Adrenal gland (tissue), 5 donors: Measurements from ENCODE around the gene KCNMB4.

ENCODE experiments used
- CTCF ChIP-seq, 6 experiments: fragments of 450-650 bp in 4 of 6; fragments of 200-600 bp in 2 of 6; sonication (generic) in 1 of 6; IDR thresholded peaks; 1 replicate in 5 of 6; 2 replicates in 1 of 6; pipeline versions ENCODE4 v1.5.1 to v1.8.0; 2016 to 2021; ENCODE audit warnings: antibody characterized with exemption in 6 of 6, mild to moderate bottlenecking in 2 of 6, moderate library complexity in 1 of 6
- POLR2A ChIP-seq, 2 donors: fragments of 450-650 bp; IDR thresholded peaks; one replicate each; pipeline ENCODE4 v1.6.1; 2017; ENCODE audit warnings: antibody characterized with exemption in 2 of 2, mild to moderate bottlenecking in 2 of 2, moderate library complexity in 1 of 2
- donor health status: DM: no; HTN: no; CAD: no.

- TF ChIP-seq CTCF (IDR thresholded peaks at IDR 0.05) (no peak), POLR2A (IDR thresholded peaks at IDR 0.05) (no peak)
Observed at GRCh38 chr12:70468741-70469140, 102.7 kb downstream of the KCNMB4 start.
